Testis (tissue), 2 donors: ENCODE data around the gene CREB3L1.

Experiments used
- POLR2A ChIP-seq: fragments of 450-650 bp; IDR thresholded peaks from one replicate; pipeline ENCODE4 v1.6.1; 2017; ENCODE audit warnings: antibody characterized with exemption, mild to moderate bottlenecking, moderate library complexity
- TF ChIP-seq, protein P1 (sequence below), 3 experiments: fragments of 450-650 bp in 2 of 3; fragments of 200-600 bp in 1 of 3; sonication (generic) in 1 of 3; IDR thresholded peaks; one replicate each; pipeline ENCODE4 v1.5.1; 2016 to 2019; ENCODE audit warnings: antibody characterized with exemption in 3 of 3, mild to moderate bottlenecking in 2 of 3, moderate library complexity in 1 of 3

- TF ChIP-seq, protein P1, sequence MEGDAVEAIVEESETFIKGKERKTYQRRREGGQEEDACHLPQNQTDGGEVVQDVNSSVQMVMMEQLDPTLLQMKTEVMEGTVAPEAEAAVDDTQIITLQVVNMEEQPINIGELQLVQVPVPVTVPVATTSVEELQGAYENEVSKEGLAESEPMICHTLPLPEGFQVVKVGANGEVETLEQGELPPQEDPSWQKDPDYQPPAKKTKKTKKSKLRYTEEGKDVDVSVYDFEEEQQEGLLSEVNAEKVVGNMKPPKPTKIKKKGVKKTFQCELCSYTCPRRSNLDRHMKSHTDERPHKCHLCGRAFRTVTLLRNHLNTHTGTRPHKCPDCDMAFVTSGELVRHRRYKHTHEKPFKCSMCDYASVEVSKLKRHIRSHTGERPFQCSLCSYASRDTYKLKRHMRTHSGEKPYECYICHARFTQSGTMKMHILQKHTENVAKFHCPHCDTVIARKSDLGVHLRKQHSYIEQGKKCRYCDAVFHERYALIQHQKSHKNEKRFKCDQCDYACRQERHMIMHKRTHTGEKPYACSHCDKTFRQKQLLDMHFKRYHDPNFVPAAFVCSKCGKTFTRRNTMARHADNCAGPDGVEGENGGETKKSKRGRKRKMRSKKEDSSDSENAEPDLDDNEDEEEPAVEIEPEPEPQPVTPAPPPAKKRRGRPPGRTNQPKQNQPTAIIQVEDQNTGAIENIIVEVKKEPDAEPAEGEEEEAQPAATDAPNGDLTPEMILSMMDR (IDR thresholded peaks at IDR 0.05), result no peak
- no peak for TF ChIP-seq POLR2A
Measured at GRCh38 chr11:46302866-46303265, 25.4 kb downstream of the CREB3L1 start.
